ENCODE measurements around the gene MISP3.

DNA sequence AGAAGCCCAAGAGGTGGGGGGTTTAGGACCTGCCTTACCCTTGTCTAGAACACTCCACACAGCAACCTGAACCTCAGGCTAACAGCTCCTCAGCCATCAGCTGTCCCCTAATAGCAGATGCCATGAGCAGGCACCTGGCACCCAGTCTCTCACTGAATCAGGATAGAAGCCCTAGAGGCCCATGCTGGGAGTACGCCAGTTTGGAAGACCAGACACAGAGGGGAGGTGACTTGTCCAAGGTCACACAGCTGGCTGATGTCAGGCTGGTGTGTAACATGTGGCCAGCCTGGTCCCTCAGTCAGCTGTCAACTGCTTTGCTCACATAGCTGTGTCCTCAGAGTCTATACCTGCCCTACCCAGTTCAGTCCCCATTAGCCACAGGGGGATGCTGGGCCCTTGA lies 30.7 kb downstream of the MISP3 start:
- TF ChIP-seq, protein P1, sequence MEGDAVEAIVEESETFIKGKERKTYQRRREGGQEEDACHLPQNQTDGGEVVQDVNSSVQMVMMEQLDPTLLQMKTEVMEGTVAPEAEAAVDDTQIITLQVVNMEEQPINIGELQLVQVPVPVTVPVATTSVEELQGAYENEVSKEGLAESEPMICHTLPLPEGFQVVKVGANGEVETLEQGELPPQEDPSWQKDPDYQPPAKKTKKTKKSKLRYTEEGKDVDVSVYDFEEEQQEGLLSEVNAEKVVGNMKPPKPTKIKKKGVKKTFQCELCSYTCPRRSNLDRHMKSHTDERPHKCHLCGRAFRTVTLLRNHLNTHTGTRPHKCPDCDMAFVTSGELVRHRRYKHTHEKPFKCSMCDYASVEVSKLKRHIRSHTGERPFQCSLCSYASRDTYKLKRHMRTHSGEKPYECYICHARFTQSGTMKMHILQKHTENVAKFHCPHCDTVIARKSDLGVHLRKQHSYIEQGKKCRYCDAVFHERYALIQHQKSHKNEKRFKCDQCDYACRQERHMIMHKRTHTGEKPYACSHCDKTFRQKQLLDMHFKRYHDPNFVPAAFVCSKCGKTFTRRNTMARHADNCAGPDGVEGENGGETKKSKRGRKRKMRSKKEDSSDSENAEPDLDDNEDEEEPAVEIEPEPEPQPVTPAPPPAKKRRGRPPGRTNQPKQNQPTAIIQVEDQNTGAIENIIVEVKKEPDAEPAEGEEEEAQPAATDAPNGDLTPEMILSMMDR (IDR thresholded peaks at IDR 0.05): no peak
- no peak for TF ChIP-seq POLR2A (IDR thresholded peaks at IDR 0.05)
- TF ChIP-seq POLR2AphosphoS5 (IDR thresholded peaks at IDR 0.05): no peak
